Activated CD8-positive, alpha-beta memory T cell treated with anti-CD3 and anti-CD28 coated beads for 4 hours (primary cell): Measurements from ENCODE around the gene SLC37A1.
"Not testable (repeated sequence)": the region's sequence is repeated elsewhere in the genome, so short reads cannot be mapped to it uniquely, and the experiment has no call there.

ENCODE experiments used
- DNase-seq, 2 donors: peaks; one replicate each; pipeline ENCODE4 v3.0.0-alpha.2; 2020; ENCODE audit warnings: low read depth in 2 of 2

Gene SLC37A1

DNA sequence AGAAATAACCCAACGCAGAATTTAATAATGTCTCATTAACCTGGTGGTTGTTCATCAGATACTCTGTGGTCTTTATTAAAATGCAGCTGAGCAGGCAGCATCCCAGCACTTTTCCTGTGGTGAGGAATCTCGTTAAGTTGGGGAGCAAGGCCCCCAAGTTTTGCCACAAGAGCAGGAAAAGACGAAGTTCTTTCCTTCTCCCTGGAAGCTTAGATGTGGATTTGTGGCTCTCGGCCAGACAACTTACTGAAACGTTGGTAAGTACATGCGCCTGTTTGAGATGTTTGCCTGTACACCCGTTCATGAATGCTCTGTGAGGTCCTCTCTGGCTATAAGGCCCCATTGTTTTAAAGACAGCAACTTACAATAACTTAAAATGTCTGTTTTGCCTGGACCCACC is 105.5 kb downstream of the SLC37A1 start:
- DNase-seq: no peak

DNA sequence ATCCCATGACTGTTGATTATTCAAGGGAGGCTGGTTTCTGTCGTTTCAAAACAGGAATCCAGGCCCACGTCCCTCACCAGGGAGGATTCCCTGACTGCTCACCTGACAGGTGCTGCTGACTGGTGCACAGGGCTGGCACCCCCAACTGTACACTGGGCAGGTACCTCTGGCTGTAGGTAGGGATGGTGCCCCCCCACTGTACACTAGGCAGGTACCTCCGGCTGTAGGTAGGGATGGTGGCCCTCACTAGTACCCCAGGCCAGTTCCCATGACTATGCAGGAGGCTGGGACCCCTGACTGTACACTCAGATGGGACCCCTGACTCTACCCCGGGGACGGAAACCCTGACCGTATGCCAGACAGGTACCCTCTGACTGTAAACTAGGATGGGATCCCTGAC is 106.2 kb downstream of the SLC37A1 start:
- DNase-seq: no peak

DNA sequence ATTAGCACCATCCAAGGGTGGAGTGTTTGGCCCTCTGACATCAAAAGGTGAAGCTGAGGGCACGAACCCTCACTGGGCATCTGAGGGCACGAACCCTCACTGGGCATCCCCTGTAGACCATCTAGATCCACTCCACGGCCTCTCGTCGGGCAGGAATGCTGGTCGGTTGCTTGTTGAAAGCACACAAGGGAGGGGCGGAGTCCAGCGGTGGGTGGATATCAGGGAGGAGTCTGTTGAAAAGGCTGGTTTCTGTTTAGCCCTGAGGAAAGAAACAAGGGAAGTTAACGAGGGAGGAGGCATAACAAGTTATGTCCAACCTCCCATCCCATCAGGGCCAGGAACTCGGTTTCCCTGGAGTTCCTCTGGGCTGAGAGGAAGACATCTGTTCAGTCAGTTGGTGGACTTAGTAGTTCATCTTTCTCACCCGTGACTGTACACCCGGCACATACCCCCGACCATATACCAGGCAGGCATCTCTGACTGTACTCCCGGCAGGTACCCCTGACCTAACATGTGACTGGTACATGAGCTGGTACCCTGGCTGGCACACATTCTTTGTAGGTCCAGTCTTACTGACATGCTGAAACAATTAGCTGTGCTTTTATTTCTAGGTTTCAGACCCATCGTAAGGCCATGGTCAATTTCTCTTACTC is 107.6 kb downstream of the SLC37A1 start:
- DNase-seq: no peak

DNA sequence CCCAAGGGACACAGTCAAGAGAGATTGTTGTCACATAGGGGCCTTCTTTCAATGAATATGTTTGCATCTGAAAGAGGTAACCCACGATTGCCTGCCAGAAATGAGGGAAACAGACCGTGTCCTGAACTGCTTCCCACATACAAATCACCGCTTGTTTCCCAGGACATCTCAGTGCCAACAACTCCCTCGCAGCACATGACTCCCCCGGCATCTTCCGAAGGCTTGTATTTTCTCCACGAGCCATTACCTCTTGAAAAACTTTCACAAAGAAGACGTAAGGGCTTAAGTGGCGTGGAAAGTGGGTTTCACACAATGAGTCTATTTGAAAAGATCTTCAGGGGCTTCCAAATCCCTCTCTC is 108.1 kb downstream of the SLC37A1 start:
- no peak for DNase-seq

DNA sequence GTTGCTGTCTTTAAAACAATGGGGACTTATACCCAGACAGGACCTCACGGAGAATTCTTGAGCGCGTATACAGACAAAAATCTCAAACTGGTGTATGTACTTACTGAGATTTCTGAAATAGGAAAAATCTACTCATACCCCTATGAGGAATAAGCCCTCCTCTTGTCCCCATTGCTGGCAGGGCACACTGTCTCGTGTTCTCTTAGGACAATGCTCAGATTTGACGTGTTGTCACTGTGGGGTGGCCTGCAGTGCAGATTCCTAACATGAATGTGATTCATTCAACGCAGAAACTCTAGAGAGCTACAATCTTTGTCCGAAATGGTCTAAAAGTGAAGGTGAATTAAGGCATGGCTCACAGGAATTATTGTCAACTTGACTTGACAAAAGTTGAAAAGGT is 108.6 kb downstream of the SLC37A1 start:
- DNase-seq: no peak

DNA sequence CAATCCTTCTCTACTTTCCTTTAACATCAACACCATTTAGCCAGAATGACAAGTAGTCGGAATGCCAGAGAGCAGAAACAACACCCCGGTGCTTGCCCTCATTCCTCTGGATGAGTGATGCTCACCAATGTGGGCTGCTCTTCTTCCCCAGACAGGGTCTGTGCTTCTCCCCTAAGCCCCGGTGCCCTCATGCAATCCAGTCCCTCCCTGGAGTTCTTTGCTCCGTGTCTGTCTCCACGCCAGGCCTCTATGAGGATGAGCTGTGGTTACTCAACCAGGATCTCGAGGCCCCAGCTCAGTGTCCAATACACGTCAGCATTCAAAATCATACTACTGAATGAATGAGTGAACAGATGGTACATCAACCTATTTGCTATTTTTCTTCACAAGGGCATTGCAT is 110.0 kb downstream of the SLC37A1 start:
- DNase-seq: no peak

DNA sequence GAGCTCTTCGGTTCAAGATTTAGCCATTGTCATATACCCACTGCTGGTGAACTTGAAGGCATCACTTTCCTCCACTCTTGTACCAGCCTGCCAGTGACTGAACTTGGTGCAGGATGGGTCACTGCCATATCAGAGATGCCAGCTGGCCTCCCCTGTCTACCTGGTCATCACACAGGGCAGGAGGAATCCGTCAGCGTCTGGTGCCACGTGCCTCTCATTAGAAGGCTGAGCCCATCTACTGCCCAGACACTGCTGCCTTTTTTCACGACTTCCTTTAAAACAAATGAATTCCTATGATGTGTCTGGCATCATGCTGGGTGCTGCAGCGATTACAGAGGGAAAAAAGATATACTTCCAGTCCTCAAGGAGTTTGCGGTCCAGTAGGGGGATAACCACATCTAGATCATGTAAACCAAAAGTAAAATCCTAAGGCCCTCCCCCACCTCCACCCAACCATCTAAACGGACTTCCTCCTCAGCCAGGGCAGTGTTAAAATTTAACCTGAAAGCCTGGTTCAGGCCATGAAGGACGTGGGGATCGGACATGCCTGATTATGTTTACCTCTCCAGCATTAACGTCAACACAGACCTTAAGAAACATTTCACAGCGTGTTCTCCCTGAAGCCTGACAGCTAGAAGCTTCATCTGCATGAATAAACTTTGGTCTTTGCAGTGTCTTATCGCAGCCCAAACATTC is 110.6 kb downstream of the SLC37A1 start:
- no peak for DNase-seq

DNA sequence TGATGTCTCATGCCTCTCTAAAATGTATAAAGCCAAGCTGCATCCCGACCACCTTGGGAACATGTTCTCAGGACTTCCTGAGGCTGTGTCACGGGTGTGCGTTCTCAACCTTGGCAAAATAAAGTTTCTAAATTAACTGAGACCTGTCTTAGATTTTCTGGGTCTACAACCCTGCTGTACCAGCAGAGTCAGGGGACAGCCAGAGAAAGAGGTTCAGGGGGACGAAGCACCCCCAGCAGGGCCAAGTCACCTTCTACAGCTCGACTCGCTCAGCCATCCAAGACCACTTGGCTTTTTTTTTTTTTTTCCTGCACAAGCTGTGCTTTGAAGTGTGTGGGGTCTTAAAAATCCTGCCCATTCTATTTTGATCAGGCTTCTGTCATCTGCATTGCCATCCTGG is 111.3 kb downstream of the SLC37A1 start:
- no peak for DNase-seq

DNA sequence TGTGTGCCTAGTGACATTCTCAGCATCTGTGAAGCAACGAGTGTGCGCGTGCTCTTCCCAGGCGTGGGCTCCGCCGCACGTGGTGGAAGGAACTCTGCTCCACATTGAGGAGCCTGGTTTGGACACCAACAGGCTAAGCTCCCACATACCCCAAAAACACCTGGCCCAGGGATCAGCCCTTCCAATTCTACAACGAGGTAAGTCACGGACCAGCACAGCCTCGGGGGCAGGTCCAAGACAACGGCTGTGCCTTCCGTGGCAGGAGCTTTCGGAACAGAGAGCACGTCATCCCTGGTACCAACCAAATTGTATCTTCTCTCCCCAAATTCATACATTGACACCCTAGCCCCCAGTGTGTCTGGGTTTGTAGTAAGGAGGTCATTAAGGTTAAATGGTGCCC is 112.5 kb downstream of the SLC37A1 start:
- no peak for DNase-seq

DNA sequence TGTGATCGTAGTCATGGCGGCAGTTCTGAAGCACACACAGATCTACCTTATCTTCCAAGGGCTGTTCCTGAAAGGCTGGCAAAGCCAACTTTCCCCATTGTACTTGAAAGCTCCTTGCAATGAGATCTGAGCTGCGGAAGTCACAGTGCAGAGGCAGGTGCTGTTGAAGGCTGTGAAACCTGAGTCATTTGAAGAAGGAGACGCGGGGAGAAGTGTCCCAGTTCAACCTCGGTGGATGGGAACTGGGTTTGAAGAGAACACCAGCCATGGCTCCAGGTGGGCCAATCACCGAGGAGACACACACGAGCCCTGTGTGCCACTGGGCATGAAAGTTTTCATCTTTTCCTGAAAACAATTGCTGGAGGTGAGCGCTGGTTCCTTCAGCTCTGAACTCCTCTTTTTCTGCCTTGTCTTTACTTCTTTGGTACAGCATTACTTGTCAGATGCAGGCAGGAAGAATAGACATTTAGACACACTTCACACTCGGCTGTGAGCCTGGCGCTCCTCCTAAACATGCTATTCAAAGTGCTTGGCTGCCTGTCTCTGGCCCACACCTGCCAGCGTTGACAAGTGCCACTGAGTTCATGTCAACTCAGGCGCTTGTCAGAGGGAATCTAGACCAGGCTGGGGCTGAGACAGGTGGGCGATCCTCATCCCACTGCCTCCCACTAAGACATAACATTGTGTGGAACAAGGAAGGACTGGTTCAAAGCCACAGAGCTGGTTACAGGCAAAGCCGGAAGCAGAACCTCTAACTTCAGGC is 114.1 kb downstream of the SLC37A1 start:
- DNase-seq: no peak

DNA sequence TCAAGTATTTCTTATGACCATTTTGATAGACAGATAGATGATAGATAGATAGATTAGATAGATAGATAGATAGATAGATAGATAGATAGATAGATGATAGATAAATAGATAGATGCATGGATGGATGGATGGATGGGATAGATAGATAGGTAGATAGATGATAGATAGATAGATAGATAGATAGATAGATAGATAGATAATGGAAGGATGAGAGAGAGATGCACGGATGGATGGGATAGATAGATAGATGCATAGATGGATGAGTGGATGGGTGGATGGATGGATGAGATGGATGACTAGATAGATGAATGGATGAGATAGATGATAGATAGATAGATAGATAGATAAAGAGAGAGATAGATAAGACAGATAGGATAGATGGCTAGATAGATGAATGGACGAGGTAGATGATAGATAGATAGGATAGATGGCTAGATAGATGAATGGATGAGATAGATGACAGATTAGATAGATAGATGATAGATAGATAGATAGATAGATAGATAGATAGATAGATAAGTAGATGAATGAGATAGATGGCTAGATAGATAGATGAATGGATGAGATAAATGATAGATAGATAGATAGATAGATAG is 114.9 kb downstream of the SLC37A1 start:
- not testable (repeated sequence) for DNase-seq

DNA sequence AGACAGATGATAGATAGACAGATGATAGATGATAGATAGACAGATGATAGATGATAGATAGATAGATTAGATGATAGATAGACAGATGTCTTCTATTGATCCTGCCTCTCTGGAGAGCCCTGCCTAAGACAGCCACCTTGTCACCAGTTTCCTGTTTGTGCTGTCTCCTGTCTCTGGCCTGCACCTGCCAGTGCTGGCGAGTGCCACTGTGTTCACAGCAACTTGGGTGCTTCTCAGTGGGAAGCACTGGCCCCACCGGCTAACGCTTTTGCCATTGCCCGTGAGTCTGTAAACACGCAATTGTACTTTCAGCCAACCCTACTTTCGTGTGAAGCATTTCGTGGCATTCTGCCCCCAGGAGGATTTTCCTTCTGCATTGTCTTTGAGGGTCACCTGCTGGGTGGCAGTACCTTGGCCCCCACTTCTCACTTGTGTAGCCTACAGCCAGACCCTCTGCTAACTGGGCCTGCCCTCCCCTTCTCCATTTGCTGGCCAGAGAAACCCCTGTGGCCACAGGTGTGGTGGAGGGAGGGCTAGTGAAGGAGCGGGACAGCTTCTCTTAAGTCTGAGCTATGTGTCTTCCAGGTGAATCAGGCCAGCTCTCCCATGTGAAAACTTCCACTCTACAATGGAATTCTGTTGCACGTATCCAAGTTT is 116.4 kb downstream of the SLC37A1 start:
- no peak for DNase-seq

DNA sequence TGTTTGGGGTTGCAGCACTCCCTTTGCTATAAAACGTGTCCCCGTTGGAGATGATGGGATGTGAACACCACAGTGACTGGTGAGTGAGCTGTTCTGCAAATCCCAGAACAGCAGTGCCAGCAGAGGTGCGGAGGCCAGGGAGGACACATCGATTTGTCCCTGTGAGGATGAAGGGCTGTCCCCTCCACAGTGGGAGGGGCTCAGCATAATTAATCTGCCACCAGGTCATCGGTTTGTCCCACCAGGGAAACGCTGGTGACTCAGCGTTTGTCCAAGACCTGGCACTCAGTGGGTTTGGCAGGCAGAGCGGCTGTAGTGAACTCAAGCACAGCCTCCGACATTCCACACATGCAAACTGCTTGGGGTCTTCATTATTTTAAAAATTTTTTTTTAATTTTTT is 117.0 kb downstream of the SLC37A1 start:
- no peak for DNase-seq
